Fibroblast of pulmonary artery (primary cell): ENCODE results near the gene ERBB2.

Experiments used
- DNase-seq: peaks from one replicate; pipeline ENCODE4 v3.0.0-alpha.2; 2010; ENCODE audit warnings: low read depth
- H3K4me3 ChIP-seq: replicated peaks from 2 replicates; pipeline ENCODE4 v1.5.1; 2011; ENCODE audit warnings: low read depth, mild to moderate bottlenecking, control low read depth, low read length, moderate library complexity
- CTCF ChIP-seq: IDR thresholded peaks from 2 replicates; pipeline ENCODE4 v1.5.1; 2011; ENCODE audit warnings: mild to moderate bottlenecking, control low read depth, low read length, inconsistent platforms; ENCODE audit errors: missing control alignments

The ERBB2 gene

GRCh38 chr17:39716073-39716818 lies 16.4 kb downstream of the ERBB2 start:
- TF ChIP-seq CTCF = no peak
- no peak overlapping the region for H3K4me3 ChIP-seq
- DNase-seq = no peak

- H3K4me3 ChIP-seq = no peak overlapping the region
- no peak for DNase-seq
- no peak for TF ChIP-seq CTCF
Measured at GRCh38 chr17:39716879-39717536, 17.1 kb downstream of the ERBB2 start.

GRCh38 chr17:39717660-39718059 lies 17.8 kb downstream of the ERBB2 start:
- TF ChIP-seq CTCF = no peak
- H3K4me3 ChIP-seq = no peak overlapping the region
- DNase-seq = no peak

GRCh38 chr17:39719563-39720355 lies 19.9 kb downstream of the ERBB2 start:
- TF ChIP-seq CTCF = no peak
- H3K4me3 ChIP-seq = no peak overlapping the region
- no peak for DNase-seq

- TF ChIP-seq CTCF = no peak
- H3K4me3 ChIP-seq = no peak overlapping the region
- DNase-seq = no peak
Measured at GRCh38 chr17:39722104-39722503, 22.2 kb downstream of the ERBB2 start.

GRCh38 chr17:39722965-39723848 lies 23.3 kb downstream of the ERBB2 start:
- DNase-seq = no peak
- no peak for TF ChIP-seq CTCF
- H3K4me3 ChIP-seq = no peak overlapping the region
